Stimulated activated CD4-positive, alpha-beta T cell treated with anti-CD3 and anti-CD28 coated beads, Interleukin-4, amount 100 ng/mL, for 4 hours (primary cell): ENCODE data around the gene TAPT1.
"Not testable (repeated sequence)": the region's sequence is repeated elsewhere in the genome, so short reads cannot be mapped to it uniquely, and the experiment has no call there.

Source experiments
- DNase-seq, 2 experiments: peaks; one replicate each; pipeline ENCODE4 v3.0.0-alpha.2; 2020

The TAPT1 gene

GRCh38 chr4:16168710-16169388 is 57.4 kb downstream of the TAPT1 start:
- no peak for DNase-seq

GRCh38 chr4:16168144-16168543 is 58.1 kb downstream of the TAPT1 start:
- DNase-seq = no peak

GRCh38 chr4:16165931-16166330 is 60.3 kb downstream of the TAPT1 start:
- no peak for DNase-seq

GRCh38 chr4:16162891-16163290 is 63.4 kb downstream of the TAPT1 start:
- DNase-seq = no peak

- DNase-seq = no peak
Observed at GRCh38 chr4:16161851-16162408, 64.3 kb downstream of the TAPT1 start.

- DNase-seq = no peak
Observed at GRCh38 chr4:16160457-16160856, 65.8 kb downstream of the TAPT1 start.

GRCh38 chr4:16159286-16159685 is 67.0 kb downstream of the TAPT1 start:
- DNase-seq = no peak

GRCh38 chr4:16158504-16158852 is 67.8 kb downstream of the TAPT1 start:
- no peak for DNase-seq

- DNase-seq = no peak
Observed at GRCh38 chr4:16157609-16158503, 68.4 kb downstream of the TAPT1 start.

GRCh38 chr4:16155528-16156169 is 70.6 kb downstream of the TAPT1 start:
- no peak for DNase-seq

- no peak for DNase-seq
Observed at GRCh38 chr4:16154451-16154850, 71.8 kb downstream of the TAPT1 start.

- DNase-seq = no peak
Observed at GRCh38 chr4:16150716-16151115, 75.6 kb downstream of the TAPT1 start.

- DNase-seq = not testable (repeated sequence)
Observed at GRCh38 chr4:16144913-16145312, 81.4 kb downstream of the TAPT1 start.

GRCh38 chr4:16142598-16143310 is 83.5 kb downstream of the TAPT1 start:
- no peak for DNase-seq

GRCh38 chr4:16140879-16141249 is 85.4 kb downstream of the TAPT1 start:
- DNase-seq = no peak

- no peak for DNase-seq
Observed at GRCh38 chr4:16140231-16140878, 85.9 kb downstream of the TAPT1 start.

- no peak for DNase-seq
Observed at GRCh38 chr4:16139066-16139945, 87.0 kb downstream of the TAPT1 start.

GRCh38 chr4:16136827-16137226 is 89.4 kb downstream of the TAPT1 start:
- DNase-seq = no peak

GRCh38 chr4:16136311-16136710 is 90.0 kb downstream of the TAPT1 start:
- DNase-seq = no peak

GRCh38 chr4:16133406-16133805 is 92.9 kb downstream of the TAPT1 start:
- no peak for DNase-seq

GRCh38 chr4:16131293-16131692 is 95.0 kb downstream of the TAPT1 start:
- no peak for DNase-seq
